SK-N-MC (cell line): Measurements from ENCODE around the gene SPRED3.

ENCODE experiments used
- DNase-seq: peaks from one replicate; pipeline ENCODE4 v3.0.0-alpha.2; 2011; ENCODE audit warnings: low read depth, low spot score
- H3K27ac ChIP-seq: fragments of 200-600 bp; sonication (generic); 2 replicates; pipeline ENCODE4 v1.5.1; 2016; ENCODE audit warnings: mixed run types
- H3K36me3 ChIP-seq: fragments of 200-600 bp; sonication (generic); 2 replicates; pipeline ENCODE4 v1.6.1; 2017; ENCODE audit warnings: antibody characterized with exemption, low read length, mixed read lengths; ENCODE audit not compliant: insufficient read depth
- H3K4me3 ChIP-seq: fragments of 200-600 bp; sonication (generic); 2 replicates; pipeline ENCODE4 v1.5.1; 2016
- H3K9ac ChIP-seq: fragments of 200-600 bp; sonication (generic); 2 replicates; pipeline ENCODE4 v1.8.0; 2017; ENCODE audit warnings: mixed run types, mixed read lengths; ENCODE audit not compliant: insufficient read length
- H3K9me3 ChIP-seq: fragments of 200-600 bp; sonication (generic); 2 replicates; pipeline ENCODE4 v1.6.1; 2017; ENCODE audit warnings: low read depth, mild to moderate bottlenecking, antibody characterized with exemption, low read length, moderate library complexity, mixed read lengths
- EZH2 ChIP-seq: fragments of 200-600 bp; sonication (generic); IDR thresholded peaks from one replicate; pipeline ENCODE4 v1.6.1; 2017; ENCODE audit warnings: antibody characterized with exemption
- FOXP2 ChIP-seq: optimal IDR thresholded peaks from 2 replicates; pipeline ENCODE3; 2011; ENCODE audit warnings: mild to moderate bottlenecking, moderate library complexity; ENCODE audit not compliant: insufficient read depth; ENCODE audit errors: extremely low read length, control extremely low read depth
- POLR2AphosphoS5 ChIP-seq: IDR thresholded peaks from 2 replicates; pipeline ENCODE4 v1.6.1; 2012; ENCODE audit warnings: mild to moderate bottlenecking, low read depth, low read length, borderline replicate concordance

SPRED3 gene

GRCh38 chr19:38369584-38369983 lies 18.9 kb upstream of the SPRED3 start:
- DNase-seq = no peak
- H3K27ac ChIP-seq = no peak overlapping the region
- H3K36me3 ChIP-seq = no peaks in the 10 kb centered on the region
- TF ChIP-seq EZH2 = no peak
- TF ChIP-seq POLR2AphosphoS5 = no peak
- TF ChIP-seq FOXP2 = no peak
- no peaks in the 10 kb centered on the region for H3K9me3 ChIP-seq
- no peak overlapping the region for H3K4me3 ChIP-seq
- no peak overlapping the region for H3K9ac ChIP-seq

- Histone ChIP-seq H3K4me3 (no peak overlapping the region), H3K36me3 (no peaks in the 10 kb centered on the region), H3K27ac (no peak overlapping the region), H3K9me3 (no peaks in the 10 kb centered on the region), H3K9ac (no peak overlapping the region)
- TF ChIP-seq EZH2 (no peak), POLR2AphosphoS5 (no peak), FOXP2 (no peak)
- no peak for DNase-seq
These were observed 18.2 kb upstream of the SPRED3 start for GRCh38 chr19:38370299-38370698.

GRCh38 chr19:38371081-38371480 lies 17.4 kb upstream of the SPRED3 start:
- Histone ChIP-seq H3K9me3 (no peaks in the 10 kb centered on the region), H3K27ac (no peak overlapping the region), H3K4me3 (no peak overlapping the region), H3K36me3 (0 out of 2 replicates have a peak, but pooled peaks cover 1% of the 10 kb centered on the region), H3K9ac (no peak overlapping the region)
- TF ChIP-seq POLR2AphosphoS5 (no peak), FOXP2 (no peak), EZH2 (no peak)
- DNase-seq = no peak

GRCh38 chr19:38373907-38374331 lies 14.6 kb upstream of the SPRED3 start:
- no peak for DNase-seq
- peak overlapping the region; percentile 51 for H3K9ac ChIP-seq
- no peaks in the 10 kb centered on the region for H3K9me3 ChIP-seq
- peak overlapping the region; percentile 23; the same call in 1 of the 2 replicates for H3K27ac ChIP-seq
- peak overlapping the region; percentile 98 for H3K4me3 ChIP-seq
- H3K36me3 ChIP-seq = peaks cover 14% of the 10 kb centered on the region
- TF ChIP-seq EZH2 = no peak
- no peak for TF ChIP-seq FOXP2
- no peak for TF ChIP-seq POLR2AphosphoS5

GRCh38 chr19:38374332-38375097 lies 14.0 kb upstream of the SPRED3 start, which contains the start of gene PSMD8:
TSS of gene PSMD8 (plus strand) at chr19:38374571. CDS start at chr19:38374602, 31 bp downstream.
- Histone ChIP-seq H3K4me3 (peak within 1 kb of the TSS; percentile 98), H3K36me3 (peaks cover 20% of the 10 kb centered on the region), H3K9ac (peak within 1 kb of the TSS; percentile 94), H3K27ac (peak within 1 kb of the TSS; percentile 75), H3K9me3 (no peaks in the 10 kb centered on the region)
- DNase-seq = peak; percentile 57
- TF ChIP-seq EZH2 (no peak), POLR2AphosphoS5 (peak; percentile 96)

GRCh38 chr19:38375098-38375493 lies 13.4 kb upstream of the SPRED3 start:
- peak overlapping the region; percentile 98 for H3K4me3 ChIP-seq
- peak overlapping the region; percentile 75 for H3K27ac ChIP-seq
- H3K36me3 ChIP-seq = peaks cover 20% of the 10 kb centered on the region
- TF ChIP-seq POLR2AphosphoS5 (no peak), FOXP2 (no peak), EZH2 (no peak)
- no peaks in the 10 kb centered on the region for H3K9me3 ChIP-seq
- no peak for DNase-seq
- peak overlapping the region; percentile 94 for H3K9ac ChIP-seq

GRCh38 chr19:38375748-38376147 lies 12.7 kb upstream of the SPRED3 start:
- peak overlapping the region; percentile 94 for H3K9ac ChIP-seq
- no peak overlapping the region for H3K27ac ChIP-seq
- H3K9me3 ChIP-seq = no peaks in the 10 kb centered on the region
- peaks cover 21% of the 10 kb centered on the region for H3K36me3 ChIP-seq
- DNase-seq = no peak
- no peak for TF ChIP-seq POLR2AphosphoS5
- no peak for TF ChIP-seq EZH2
- TF ChIP-seq FOXP2 = no peak
- H3K4me3 ChIP-seq = peak overlapping the region; percentile 98

GRCh38 chr19:38376576-38376975 lies 11.9 kb upstream of the SPRED3 start:
- Histone ChIP-seq H3K9me3 (no peaks in the 10 kb centered on the region), H3K27ac (no peak overlapping the region), H3K36me3 (peaks cover 30% of the 10 kb centered on the region), H3K9ac (no peak overlapping the region), H3K4me3 (no peak overlapping the region)
- DNase-seq = no peak
- TF ChIP-seq POLR2AphosphoS5 (no peak), EZH2 (no peak), FOXP2 (no peak)

- no peak overlapping the region for H3K4me3 ChIP-seq
- no peaks in the 10 kb centered on the region for H3K9me3 ChIP-seq
- peaks cover 34% of the 10 kb centered on the region for H3K36me3 ChIP-seq
- H3K27ac ChIP-seq = no peak overlapping the region
- no peak for DNase-seq
- H3K9ac ChIP-seq = no peak overlapping the region
- TF ChIP-seq POLR2AphosphoS5 (no peak), EZH2 (no peak), FOXP2 (no peak)
These were observed 11.4 kb upstream of the SPRED3 start for GRCh38 chr19:38377052-38377451.
